Measurements from ENCODE around the gene FIGNL2.

FIGNL2 gene

GRCh38 chr12:51845482-51845881 is 3.0 kb downstream of the FIGNL2 start:
- no peaks in the 10 kb centered on the region for H3K36me3 ChIP-seq (replicated peaks; ENCODE audit: low read depth, low read length)
- no peak for TF ChIP-seq EZH2phosphoT487 (IDR thresholded peaks at IDR 0.05; ENCODE audit: low read depth)
- no peak for TF ChIP-seq CTCF (IDR thresholded peaks at IDR 0.05; ENCODE audit: low read depth, low read length)
- no peaks in the 10 kb centered on the region for H3K9me3 ChIP-seq (ENCODE audit: insufficient read depth, low read length)
- H3K27ac ChIP-seq (ENCODE audit: low read length), result no peak overlapping the region
- H2AFZ ChIP-seq (ENCODE audit: low read depth, low read length), result no peak overlapping the region
- no peaks in the 10 kb centered on the region for H3K4me1 ChIP-seq (ENCODE audit: low read length)
- H3K27me3 ChIP-seq (ENCODE audit: low read depth, low read length), result peaks cover 44% of the 10 kb centered on the region
- no peak overlapping the region for H3K4me3 ChIP-seq (ENCODE audit: low read length)
- no peak overlapping the region for H3K4me2 ChIP-seq (ENCODE audit: low read length)
- H3K79me2 ChIP-seq (ENCODE audit: low read length), result no peaks in the 10 kb centered on the region
- no peak overlapping the region for H3K9ac ChIP-seq (ENCODE audit: low read length)
- H4K20me1 ChIP-seq (ENCODE audit: insufficient read depth, low read length), result no peaks in the 10 kb centered on the region

- no peak overlapping the region for H3K4me2 ChIP-seq (ENCODE audit: low read length)
- no peaks in the 10 kb centered on the region for H3K36me3 ChIP-seq (replicated peaks; ENCODE audit: low read depth, low read length)
- no peaks in the 10 kb centered on the region for H3K79me2 ChIP-seq (ENCODE audit: low read length)
- TF ChIP-seq EZH2phosphoT487 (IDR thresholded peaks at IDR 0.05; ENCODE audit: low read depth) (no peak), CTCF (IDR thresholded peaks at IDR 0.05; ENCODE audit: low read depth, low read length) (no peak)
- no peak overlapping the region for H3K4me3 ChIP-seq (ENCODE audit: low read length)
- H3K9me3 ChIP-seq (ENCODE audit: insufficient read depth, low read length), result no peaks in the 10 kb centered on the region
- no peak overlapping the region for H3K9ac ChIP-seq (ENCODE audit: low read length)
- no peak overlapping the region for H2AFZ ChIP-seq (ENCODE audit: low read depth, low read length)
- H3K27me3 ChIP-seq (ENCODE audit: low read depth, low read length), result peaks cover 48% of the 10 kb centered on the region
- no peaks in the 10 kb centered on the region for H4K20me1 ChIP-seq (ENCODE audit: insufficient read depth, low read length)
- no peak overlapping the region for H3K27ac ChIP-seq (ENCODE audit: low read length)
- no peaks in the 10 kb centered on the region for H3K4me1 ChIP-seq (ENCODE audit: low read length)
Observed at GRCh38 chr12:51844854-51845253, 3.7 kb downstream of the FIGNL2 start.

- no peaks in the 10 kb centered on the region for H3K4me1 ChIP-seq (ENCODE audit: low read length)
- no peak overlapping the region for H3K27ac ChIP-seq (ENCODE audit: low read length)
- H3K4me3 ChIP-seq (ENCODE audit: low read length), result no peak overlapping the region
- H3K9me3 ChIP-seq (ENCODE audit: insufficient read depth, low read length), result no peaks in the 10 kb centered on the region
- no peak overlapping the region for H3K4me2 ChIP-seq (ENCODE audit: low read length)
- no peaks in the 10 kb centered on the region for H4K20me1 ChIP-seq (ENCODE audit: insufficient read depth, low read length)
- no peaks in the 10 kb centered on the region for H3K79me2 ChIP-seq (ENCODE audit: low read length)
- TF ChIP-seq CTCF (IDR thresholded peaks at IDR 0.05; ENCODE audit: low read depth, low read length) (no peak), EZH2phosphoT487 (IDR thresholded peaks at IDR 0.05; ENCODE audit: low read depth) (no peak)
- no peaks in the 10 kb centered on the region for H3K36me3 ChIP-seq (replicated peaks; ENCODE audit: low read depth, low read length)
- H3K9ac ChIP-seq (ENCODE audit: low read length), result no peak overlapping the region
- peaks cover 74% of the 10 kb centered on the region for H3K27me3 ChIP-seq (ENCODE audit: low read depth, low read length)
- no peak overlapping the region for H2AFZ ChIP-seq (ENCODE audit: low read depth, low read length)
Observed at GRCh38 chr12:51841727-51842126, 6.8 kb downstream of the FIGNL2 start.

- Histone ChIP-seq H3K27ac (ENCODE audit: low read length) (no peak overlapping the region), H4K20me1 (ENCODE audit: insufficient read depth, low read length) (no peaks in the 10 kb centered on the region), H3K4me2 (ENCODE audit: low read length) (no peak overlapping the region), H3K4me1 (ENCODE audit: low read length) (no peaks in the 10 kb centered on the region), H3K36me3 (replicated peaks; ENCODE audit: low read depth, low read length) (no peaks in the 10 kb centered on the region), H3K9me3 (ENCODE audit: insufficient read depth, low read length) (no peaks in the 10 kb centered on the region), H2AFZ (ENCODE audit: low read depth, low read length) (no peak overlapping the region), H3K4me3 (ENCODE audit: low read length) (no peak overlapping the region), H3K9ac (ENCODE audit: low read length) (no peak overlapping the region), H3K27me3 (ENCODE audit: low read depth, low read length) (peaks cover 74% of the 10 kb centered on the region), H3K79me2 (ENCODE audit: low read length) (no peaks in the 10 kb centered on the region)
- no peak for TF ChIP-seq CTCF (IDR thresholded peaks at IDR 0.05; ENCODE audit: low read depth, low read length)
- TF ChIP-seq EZH2phosphoT487 (IDR thresholded peaks at IDR 0.05; ENCODE audit: low read depth), result no peak
Observed at GRCh38 chr12:51840966-51841365, 7.6 kb downstream of the FIGNL2 start.
